GM18502 (cell line): ENCODE data around the gene AK5.

Experiments used
- ATAC-seq: cut with Tn5 transposase; IDR thresholded peaks from one replicate; pipeline ENCODE4 v1.9.1; 2021; ENCODE audit warnings: mild to moderate bottlenecking; ENCODE audit not compliant: unreplicated experiment, poor library complexity

AK5 gene

DNA sequence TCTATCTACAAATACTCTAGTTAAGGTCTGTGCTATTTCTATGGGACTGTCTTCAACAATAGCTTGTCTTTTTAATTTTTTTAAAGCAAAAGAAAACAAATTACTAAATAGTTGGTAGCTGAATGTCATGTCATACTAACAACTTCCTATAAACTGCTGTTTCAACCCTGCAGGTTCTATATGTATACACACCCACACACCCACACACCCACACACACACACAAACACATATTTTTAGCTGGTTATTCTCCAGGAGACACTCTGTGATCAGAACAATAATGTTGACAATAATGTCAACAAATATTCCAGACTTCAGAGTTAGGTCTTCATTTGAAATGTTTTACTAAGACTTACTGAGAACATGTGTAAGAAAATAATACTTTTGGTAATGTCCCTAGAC, 66.7 kb downstream of the AK5 start:
- no peak for ATAC-seq

DNA sequence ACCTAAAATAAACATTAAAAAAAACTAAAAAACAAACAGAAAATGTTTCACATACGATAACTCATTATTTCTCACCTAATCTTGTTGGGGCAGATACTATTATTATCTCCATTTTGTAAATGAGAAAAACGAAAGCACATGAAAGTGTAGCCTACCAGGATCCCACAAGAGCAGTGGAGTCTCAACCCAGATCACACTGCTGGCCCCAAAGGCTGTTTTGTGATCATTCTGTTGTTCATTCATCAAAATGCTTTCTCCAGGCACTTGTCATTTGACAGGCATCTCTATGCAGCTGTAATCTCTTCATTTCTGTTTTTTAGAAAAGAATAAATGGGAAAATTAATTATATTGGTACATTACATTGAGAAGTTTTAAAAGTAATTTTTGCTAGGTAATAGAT, 67.5 kb downstream of the AK5 start:
- ATAC-seq: no peak

DNA sequence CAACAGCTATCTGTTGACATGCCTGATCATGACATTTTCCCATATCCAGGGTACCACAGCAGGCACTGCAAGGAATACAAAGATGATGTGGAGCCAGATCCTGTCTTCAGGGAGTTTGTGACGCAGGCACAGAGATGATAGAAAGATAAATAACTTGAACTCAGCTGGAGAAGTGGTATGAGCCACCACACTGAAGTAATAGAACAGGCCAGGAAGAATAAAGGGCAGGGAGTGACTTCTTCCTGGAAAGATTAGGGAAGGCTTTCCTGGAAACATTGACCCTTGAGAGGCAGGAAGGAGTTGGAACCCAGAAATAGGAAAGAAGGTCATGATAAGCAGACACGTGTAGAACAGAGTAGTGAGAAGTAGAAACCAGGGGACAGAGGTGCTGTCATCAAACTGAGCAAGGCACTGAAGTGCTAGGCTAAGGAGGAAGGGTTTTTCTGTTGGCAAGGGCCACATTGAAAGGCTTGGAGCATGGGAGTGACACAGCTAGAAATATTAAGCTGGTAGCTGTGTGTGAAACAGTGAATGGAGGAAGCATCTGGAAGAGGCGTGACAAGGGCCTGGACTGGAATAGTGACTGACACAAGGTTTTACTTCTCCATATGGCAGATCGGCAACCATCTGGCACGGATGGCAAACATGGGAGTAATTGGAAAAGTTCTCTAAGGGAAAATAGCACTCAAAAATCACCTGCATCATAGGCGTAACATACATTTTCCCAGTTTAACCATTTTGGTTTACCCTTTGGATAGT, 68.4 kb downstream of the AK5 start:
- ATAC-seq: no peak

DNA sequence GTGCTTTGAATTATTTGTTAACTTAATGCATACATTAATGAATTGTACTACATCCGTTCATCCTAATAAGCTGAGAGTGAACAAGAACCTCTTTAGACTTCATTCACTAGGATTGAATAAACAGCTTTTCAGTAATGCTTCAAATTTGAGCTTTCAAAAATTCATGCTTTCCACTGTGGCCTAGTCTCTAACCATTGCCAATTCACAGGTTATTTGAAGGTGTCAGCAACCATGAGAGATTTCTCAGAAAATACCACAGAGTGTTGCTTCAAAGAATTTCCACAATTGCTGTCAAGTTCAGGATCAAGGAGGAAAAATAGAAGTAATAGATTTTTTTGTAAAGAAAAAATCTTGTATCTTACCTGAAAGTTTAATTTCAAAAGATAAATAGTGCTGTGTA, 72.7 kb downstream of the AK5 start:
- no peak for ATAC-seq

DNA sequence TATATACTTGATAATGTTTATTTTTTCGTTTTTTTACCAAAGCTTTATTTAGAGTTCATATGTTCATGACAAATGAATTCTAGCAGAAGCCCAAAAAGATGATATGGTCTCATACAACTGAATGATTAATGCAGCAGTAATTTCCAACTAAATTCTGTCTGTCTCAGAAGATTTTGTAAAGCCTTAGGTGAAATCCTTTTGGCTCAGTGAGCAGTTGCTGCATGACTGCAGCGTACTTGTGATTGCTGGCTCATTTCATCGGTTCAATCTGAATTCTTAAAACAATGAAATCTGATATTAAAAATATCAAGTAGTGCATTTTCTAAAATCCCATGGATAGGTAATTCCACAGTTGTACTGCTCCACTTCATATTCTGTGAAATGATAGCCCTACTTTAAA, 73.2 kb downstream of the AK5 start:
- ATAC-seq: no peak

DNA sequence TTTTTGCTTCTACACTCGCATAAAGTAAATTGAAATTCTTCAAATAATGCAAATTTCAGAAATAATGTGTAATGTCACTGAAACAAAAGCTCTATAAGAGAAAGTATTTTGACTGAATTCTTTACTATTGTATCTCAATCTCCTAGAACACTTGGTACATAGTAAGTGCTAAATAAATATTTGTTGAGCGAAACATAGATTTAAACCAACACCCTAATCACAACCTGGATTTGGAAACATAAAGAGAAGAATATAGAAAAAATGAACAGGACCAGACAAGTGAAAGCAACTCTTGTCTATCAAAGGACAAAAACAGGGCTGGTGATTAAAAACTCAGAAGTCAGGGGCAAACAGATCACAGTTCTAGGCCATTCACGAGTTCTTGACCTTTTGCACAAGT, 74.3 kb downstream of the AK5 start:
- no peak for ATAC-seq

DNA sequence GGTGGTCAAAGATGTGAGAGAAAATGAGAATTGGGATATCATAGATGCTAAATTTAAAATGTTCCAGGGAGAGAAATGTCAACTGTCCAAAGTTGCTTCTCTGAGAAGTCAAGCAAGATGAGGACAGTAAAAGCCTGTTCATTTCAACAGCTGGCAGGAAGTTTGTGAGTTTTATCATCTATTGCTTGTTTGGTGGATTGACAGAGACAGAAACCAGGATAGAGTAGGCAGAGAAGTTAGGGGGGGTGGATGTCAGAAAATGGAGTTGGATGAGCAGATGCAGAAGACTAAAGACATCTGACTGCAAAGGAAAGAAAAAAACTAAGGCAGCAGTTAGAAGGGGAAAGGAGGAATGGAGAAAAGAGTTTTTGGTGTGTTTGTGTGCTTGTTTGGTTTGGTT, 78.4 kb downstream of the AK5 start:
- no peak for ATAC-seq

DNA sequence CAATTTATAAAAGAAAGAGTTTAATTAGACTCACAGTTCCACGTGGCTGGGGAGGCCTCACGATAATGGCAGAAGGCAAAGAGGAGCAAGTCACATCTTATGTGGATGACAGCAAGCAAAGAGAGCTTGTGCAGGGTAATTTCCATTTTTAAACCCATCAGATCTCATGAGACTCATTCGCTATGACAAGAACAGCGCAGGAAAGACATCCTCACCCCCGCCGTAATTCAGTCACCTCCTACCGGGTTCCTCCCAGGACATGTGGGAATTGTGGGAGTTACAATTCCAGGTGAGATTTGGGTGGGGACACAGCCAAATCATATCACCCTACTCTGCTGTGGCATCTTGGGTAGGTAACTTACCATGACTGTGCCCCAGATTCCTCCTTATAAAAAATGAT, 79.8 kb downstream of the AK5 start:
- ATAC-seq: no peak

DNA sequence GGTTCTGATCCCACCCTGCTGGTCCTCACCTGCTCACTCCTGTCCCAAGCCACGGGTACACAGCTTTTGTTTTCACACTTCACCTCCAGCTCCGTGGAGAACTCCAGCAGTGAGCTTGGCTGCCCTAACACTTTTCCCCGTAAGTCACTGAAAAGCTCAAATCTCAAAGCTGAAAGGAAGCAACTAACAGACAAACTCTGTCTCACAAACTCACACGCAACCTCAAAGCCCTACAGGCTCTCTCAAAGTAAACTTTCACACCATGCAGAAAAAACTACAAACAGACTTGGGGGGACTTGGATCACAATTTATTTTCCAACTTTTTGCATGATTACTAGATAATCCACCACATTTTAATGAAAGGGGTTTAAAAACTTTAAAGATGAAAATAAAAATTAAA, 88.3 kb downstream of the AK5 start:
- ATAC-seq: no peak

DNA sequence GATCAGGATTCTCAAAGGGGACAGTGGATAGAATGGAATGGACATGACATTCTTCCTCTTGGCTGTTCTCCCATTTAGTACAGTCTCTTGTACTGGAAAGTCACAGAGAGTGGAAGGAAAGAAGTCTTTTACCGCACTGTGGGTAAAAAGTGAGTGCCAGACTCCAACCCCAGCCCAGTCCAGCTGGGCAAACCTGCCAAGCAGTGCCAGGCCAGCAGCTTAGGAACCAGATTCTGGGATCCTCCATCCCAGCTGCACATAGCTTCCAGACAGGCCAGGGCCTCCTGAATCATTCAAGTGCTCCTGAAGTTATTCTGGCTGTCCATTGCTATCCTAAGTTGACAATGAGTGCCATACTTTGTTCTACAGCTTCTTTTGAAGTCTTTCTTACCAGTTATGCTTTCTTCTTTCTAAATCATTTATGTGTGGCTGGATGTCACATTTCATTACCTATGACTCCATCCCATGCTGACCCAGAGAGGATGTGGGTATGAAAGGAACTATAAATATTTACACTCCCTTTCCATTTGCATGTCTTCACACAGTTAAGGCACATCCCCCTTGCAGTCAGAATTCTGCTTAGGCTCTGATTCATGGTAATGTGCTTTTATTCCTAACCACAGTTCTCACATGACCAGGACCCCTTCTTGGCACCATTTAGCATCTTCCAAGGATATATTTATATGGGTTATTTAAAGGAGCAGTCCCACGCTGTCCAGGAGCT, 88.9 kb downstream of the AK5 start:
- no peak for ATAC-seq

DNA sequence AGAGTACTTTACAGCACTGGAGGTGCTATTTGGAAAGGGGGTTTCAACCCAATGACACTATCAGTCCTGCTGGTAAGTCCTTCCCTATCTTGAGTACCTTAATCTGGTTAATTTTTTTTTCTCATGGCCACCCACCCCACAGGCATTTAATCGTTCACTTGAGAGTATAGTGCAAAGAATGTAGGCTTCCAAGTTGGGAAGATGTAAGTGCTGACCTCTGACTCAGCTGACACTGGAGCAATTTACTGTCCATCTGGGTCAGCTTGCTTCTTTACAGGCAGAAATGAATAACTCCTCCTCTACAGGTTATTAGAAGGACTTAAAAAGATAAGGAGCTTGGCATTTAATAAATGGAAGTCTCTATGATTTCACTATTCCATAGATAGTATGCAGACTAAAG, 89.6 kb downstream of the AK5 start:
- ATAC-seq: no peak

DNA sequence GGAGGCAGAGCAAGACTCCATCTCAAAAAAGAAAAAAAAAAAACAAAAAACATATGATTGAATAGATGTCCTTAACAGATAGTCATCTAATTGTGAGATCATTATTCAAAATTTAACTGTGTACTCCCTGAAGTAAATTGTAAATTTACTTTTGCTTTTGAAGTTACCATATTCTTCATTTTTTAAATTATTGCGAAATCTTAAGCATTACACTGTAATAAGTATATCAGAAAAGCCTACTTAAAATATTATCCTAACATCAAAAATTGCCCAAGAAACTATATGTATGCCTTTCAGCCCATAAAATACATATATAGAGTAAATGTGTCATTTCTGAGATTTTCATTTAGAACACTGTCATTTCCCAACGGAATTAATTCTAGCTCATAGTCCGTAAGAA, 91.9 kb downstream of the AK5 start:
- no peak for ATAC-seq

DNA sequence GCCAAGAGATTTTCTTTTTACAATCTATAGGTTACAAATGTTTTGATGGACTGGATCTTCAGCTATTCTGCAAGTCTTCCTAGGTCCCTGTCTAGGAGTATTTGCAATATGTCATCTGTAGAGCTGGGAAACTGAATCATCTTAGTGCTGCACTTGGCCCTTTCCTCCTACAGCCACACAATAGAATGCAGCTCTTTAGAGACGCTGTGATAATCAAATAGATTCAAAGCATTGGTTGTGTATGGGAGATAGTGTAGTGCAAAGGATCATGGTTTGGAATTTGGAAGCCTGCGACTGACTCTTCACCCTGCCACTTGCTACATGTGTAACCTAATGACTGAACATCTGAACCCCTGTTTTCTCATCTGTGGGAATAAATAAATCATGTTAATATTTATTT, 93.7 kb downstream of the AK5 start:
- ATAC-seq: no peak

DNA sequence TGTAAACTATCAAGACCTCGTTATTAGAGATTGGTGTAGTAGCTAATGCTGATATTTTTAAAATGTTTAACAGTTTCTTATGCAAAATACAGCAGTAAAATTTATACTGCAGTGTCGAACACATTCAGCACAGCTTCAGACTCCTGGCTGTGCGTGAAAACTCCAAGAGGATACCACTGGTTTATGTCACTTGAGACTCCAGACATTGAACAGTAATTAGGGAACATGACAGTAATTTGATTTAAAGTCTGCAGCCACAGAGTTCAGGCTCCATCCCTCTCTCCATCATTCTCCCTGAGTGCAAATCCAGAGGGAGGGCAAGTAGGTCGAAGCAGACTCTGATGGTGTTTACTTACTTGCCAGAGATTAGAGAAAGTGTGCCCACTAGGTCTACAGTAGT, 94.2 kb downstream of the AK5 start:
- ATAC-seq: no peak

DNA sequence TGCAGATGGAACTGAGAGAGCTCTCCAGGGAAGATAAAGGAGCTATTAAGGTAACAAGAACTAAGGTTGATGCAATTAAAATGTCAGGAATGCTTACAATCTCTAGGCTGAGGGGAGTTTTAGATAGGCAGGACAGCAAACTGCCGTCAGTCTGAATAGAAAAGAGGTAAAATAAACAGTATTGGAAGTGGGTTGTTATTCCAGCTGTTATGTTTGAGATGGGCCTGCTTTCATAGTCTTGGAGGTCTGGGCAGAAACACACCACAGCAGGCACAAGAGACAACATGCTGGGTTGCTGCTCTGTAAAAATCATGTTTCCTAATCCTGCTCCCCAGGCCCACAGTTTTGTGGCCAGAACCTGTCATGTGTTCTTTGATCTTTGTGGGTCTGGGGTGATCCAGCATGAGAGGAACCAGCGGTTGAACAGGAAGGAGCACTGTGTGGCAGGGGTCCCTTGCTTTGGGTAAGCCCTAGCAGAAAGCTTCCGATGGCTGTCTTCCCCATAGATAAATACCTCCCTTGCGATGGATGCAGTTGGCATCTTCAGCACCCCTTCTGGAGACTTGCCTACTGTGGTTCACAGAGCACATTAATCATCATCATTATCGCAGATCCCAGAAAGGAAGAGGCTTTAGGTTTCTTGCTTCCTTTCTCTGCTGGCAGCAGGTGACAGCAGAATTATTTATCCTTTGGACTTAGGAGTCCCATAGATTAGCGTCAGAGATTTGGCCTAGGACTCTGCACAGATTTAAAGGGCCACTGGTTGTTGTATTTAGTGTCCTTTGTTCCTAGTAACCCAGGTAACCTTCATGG, 97.1 kb downstream of the AK5 start:
- no peak for ATAC-seq

DNA sequence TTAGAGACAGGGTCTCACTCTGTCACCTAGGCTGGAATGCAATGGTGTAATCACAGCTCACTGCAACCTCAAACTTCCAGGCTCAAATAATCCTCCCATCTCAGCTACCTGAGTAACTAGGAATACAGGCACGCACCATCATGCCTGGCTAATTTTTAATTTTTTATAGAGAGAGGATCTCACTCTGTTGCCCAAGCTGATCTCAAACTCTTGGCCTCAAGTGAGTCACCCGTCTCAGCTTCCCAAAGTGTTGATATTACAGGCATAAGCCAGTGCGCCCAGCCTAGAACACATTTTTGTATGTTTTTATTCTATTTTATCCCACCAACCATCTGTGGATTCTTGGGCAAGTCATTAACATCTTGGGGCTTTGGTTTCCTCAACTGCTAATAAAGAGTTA, 100.5 kb downstream of the AK5 start:
- no peak for ATAC-seq

DNA sequence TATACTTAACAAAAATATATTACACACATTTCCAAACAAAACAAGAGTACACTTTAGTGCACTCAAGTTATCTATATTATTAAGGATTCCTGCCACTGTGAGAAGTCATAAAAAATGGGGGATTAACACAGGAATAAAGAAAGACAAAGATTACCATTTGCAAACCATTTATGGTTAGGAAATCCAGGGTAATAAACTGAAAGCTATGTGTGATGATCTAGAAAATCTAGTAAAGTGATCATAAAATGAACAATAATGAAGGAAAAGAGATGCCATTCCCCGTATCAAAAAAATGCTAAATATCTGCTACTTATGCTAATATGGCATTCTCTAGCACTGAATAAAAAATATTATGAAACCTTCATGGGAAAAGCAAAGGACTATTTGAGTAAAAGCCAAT, 101.4 kb downstream of the AK5 start:
- no peak for ATAC-seq

DNA sequence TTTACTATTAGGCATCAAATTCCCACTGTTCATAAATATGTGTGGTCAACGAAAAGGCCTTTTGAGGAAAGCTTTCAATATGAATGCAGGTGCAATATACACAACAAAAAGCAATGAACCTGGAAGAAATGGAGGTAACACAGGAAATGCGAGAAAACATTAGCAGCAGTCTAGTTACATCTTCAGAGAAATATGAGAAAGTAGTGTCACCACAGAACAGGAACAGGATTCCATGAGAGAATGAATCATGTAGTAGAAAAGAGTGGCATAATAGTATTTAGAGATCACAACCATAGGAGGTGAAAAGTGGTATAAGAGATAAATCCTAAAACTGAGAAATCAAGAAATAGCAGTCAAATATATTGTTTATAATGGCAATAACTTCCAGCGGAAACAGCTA, 103.7 kb downstream of the AK5 start:
- ATAC-seq: no peak

DNA sequence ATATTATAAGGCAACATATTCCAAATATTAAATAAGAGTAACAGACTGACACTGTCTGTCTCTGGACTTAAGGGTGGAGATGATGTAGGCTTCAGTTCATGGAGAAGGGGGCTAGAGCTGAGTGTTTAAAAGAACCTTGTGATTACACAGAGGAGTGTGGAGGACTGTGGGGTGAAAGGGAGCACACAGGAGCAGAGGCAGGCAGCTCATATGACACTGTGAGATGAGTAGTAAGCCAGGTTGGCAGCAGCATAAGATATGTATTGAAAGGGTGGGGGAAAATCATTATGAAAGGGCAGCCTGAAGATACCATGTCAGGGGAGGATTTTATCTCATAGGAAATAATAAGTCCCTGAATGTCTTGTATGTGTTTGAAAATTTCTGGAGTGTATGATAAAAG, 104.5 kb downstream of the AK5 start:
- ATAC-seq: no peak

DNA sequence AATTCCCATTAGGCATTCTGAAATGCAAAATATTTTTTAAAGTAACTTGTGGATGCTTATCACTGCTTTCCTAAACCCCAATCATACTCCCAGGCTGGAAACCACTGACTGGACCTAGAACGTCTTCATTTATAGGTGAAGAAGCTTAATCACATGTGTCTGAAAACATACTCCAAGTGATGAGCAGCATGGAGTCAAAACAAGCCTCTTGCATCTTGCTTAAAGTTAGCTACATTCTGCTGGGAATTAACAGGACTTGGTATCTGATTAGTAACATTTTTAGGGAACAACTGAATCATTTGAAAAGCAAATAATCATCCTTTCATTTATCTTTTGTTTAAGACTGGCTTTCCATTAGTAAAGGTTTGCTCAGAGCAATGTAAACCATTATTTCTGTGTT, 105.7 kb downstream of the AK5 start:
- ATAC-seq: no peak

DNA sequence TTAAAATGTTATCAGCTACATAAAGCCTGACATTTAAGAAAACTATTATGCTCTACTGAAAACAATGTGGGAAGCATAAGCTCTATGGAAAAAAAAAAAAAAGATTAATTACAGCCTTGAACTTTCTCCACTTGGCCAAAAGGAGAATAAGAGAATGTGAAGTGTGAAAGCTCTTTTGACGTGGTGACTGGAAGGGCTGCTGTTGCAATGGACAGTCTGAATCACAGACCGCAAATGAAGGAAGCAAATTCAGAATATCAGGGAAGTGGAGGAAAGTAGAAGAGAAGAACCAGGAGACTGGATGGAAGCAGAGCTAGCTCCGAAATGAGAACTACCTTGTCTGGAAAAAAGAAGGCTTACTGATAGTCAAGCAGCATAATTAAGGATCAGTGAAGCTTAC, 106.8 kb downstream of the AK5 start:
- no peak for ATAC-seq
